ENCODE results near the gene RPS6KB1. TPM values are rescaled to one million over a fixed set of nuclear protein-coding genes. Genes with fewer than 3 reads are reported as not detected.

Gene RPS6KB1
- total RNA-seq, 2 experiments from 2014 or later = 31.1 to 47.1 TPM

DNA sequence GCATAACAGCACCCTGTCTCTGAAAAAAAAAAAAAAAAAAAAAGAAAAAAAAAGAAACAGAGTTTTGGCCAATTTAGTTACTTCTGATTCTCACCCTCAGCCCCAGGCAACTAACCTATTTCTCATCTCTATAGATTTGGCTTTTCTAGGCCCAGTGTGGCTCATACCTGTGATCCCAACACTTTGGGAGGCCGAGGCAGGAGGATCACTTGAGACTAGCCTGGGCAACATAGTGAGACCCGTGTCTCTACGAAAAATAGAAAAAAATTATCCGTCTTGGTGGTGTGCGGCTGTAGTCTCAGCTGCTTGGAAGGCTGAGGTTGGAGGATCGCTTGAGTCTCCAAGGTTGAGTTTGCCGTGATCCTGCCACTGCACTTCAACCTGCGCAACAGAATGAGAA is 8.7 kb downstream of the RPS6KB1 start:
- Histone ChIP-seq H3K4me3 (ENCODE audit: low read depth, low read length, poor library complexity, severe bottlenecking) (no peak overlapping the region), H3K27ac (ENCODE audit: low read depth, low read length, poor library complexity, severe bottlenecking) (no peak overlapping the region), H3K9me2 (ENCODE audit: insufficient read depth, low read length) (no peaks in the 10 kb centered on the region), H3K9me3 (ENCODE audit: low read length) (no peaks in the 10 kb centered on the region), H3K4me2 (ENCODE audit: low read length) (no peak overlapping the region), H2AFZ (ENCODE audit: low read length) (no peak overlapping the region), H3K79me2 (ENCODE audit: insufficient read depth, low read depth, low read length) (peaks cover 88% of the 10 kb centered on the region), H3K4me1 (ENCODE audit: insufficient read depth, low read length, poor library complexity, severe bottlenecking) (no peaks in the 10 kb centered on the region), H4K20me1 (ENCODE audit: insufficient read depth, low read length) (no peaks in the 10 kb centered on the region), H3K36me3 (ENCODE audit: insufficient read depth, low read length) (peaks cover 51% of the 10 kb centered on the region)
- intact Hi-C loops (cut with micrococcal nuclease; ENCODE audit: unreplicated experiment) = no loop called here
- TF ChIP-seq EZH2phosphoT487 (IDR thresholded peaks at IDR 0.05; ENCODE audit: borderline replicate concordance, low read depth, low read length) = no peak
- TF ChIP-seq, protein P1, sequence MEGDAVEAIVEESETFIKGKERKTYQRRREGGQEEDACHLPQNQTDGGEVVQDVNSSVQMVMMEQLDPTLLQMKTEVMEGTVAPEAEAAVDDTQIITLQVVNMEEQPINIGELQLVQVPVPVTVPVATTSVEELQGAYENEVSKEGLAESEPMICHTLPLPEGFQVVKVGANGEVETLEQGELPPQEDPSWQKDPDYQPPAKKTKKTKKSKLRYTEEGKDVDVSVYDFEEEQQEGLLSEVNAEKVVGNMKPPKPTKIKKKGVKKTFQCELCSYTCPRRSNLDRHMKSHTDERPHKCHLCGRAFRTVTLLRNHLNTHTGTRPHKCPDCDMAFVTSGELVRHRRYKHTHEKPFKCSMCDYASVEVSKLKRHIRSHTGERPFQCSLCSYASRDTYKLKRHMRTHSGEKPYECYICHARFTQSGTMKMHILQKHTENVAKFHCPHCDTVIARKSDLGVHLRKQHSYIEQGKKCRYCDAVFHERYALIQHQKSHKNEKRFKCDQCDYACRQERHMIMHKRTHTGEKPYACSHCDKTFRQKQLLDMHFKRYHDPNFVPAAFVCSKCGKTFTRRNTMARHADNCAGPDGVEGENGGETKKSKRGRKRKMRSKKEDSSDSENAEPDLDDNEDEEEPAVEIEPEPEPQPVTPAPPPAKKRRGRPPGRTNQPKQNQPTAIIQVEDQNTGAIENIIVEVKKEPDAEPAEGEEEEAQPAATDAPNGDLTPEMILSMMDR (conservative IDR thresholded peaks at IDR 0.05; ENCODE audit: low read length) = no peak
- CTCF ChIA-PET (ENCODE audit: unreplicated experiment) = no interaction called here
- POLR2A ChIA-PET = interaction anchor here (0.6 to 0.7 kb wide), 2 partner anchors 49 to 255 kb away, joined by 3 read pairs; no protein-coding TSS in a partner anchor
- DNase-seq (ENCODE audit: low spot score) = no peak
- no TSS peak for BruUV-seq (replicated peaks)

DNA sequence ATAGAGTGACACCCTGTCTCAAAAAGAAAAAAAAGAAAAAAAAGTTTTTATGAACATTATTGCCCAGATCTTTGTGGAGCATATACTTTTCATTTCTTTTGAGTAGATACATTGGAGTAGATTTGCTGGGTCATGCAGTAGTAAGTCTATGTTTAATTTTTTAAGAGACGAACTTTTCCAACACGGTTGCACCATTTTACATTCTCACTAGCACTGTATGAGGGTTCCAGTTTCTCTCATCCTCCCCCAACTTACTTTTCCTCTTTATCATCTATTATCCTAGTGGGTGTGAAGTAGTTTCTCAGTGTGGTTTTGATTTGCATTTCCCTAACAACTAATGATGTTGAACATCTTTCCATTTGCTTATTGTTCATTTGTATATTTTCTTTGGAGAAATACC is 10.5 kb downstream of the RPS6KB1 start:
- no peak for DNase-seq (ENCODE audit: low spot score)
- no TSS peak for BruUV-seq (replicated peaks)
- intact Hi-C loops (cut with micrococcal nuclease; ENCODE audit: unreplicated experiment) = no loop called here
- Histone ChIP-seq H3K4me3 (ENCODE audit: low read depth, low read length, poor library complexity, severe bottlenecking) (no peak overlapping the region), H3K36me3 (ENCODE audit: insufficient read depth, low read length) (peaks cover 62% of the 10 kb centered on the region), H3K9me2 (ENCODE audit: insufficient read depth, low read length) (no peaks in the 10 kb centered on the region), H3K4me1 (ENCODE audit: insufficient read depth, low read length, poor library complexity, severe bottlenecking) (no peaks in the 10 kb centered on the region), H4K20me1 (ENCODE audit: insufficient read depth, low read length) (no peaks in the 10 kb centered on the region), H2AFZ (ENCODE audit: low read length) (no peak overlapping the region), H3K4me2 (ENCODE audit: low read length) (no peak overlapping the region), H3K27ac (ENCODE audit: low read depth, low read length, poor library complexity, severe bottlenecking) (no peak overlapping the region), H3K9me3 (ENCODE audit: low read length) (no peaks in the 10 kb centered on the region), H3K79me2 (ENCODE audit: insufficient read depth, low read depth, low read length) (peaks cover 86% of the 10 kb centered on the region)
- CTCF ChIA-PET (ENCODE audit: unreplicated experiment) = no interaction called here
- POLR2A ChIA-PET = interaction anchor here (0.6 kb wide), 1 partner anchor 58 kb away, joined by 4 read pairs; no protein-coding TSS in a partner anchor
- TF ChIP-seq EZH2phosphoT487 (IDR thresholded peaks at IDR 0.05; ENCODE audit: borderline replicate concordance, low read depth, low read length) = no peak
- TF ChIP-seq, protein P1 (conservative IDR thresholded peaks at IDR 0.05; ENCODE audit: low read length) = no peak

DNA sequence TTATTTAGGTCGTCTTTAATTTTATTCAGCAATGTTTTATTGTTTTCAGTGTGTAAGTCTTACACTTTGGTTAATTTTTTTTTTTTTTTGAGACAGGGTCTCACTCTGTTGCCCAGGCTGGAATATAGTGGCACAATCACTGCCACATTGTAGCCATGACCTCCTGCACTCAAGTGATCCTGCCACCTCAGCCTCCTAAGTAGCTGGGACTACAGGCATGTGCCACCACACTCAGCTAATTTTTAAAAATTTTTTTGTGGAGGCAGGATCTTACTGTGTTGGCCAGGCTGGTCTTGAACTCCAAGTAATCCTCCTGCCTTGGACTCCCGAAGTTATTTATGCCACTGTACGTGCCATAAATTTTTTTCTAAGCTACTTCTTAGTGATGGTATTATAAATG is 14.5 kb downstream of the RPS6KB1 start:
- CTCF ChIA-PET (ENCODE audit: unreplicated experiment) = no interaction called here

More for the DNA sequence above, 14.5 kb downstream of the RPS6KB1 start:
- H3K4me3 ChIP-seq (ENCODE audit: low read depth, low read length, poor library complexity, severe bottlenecking) = no peak overlapping the region
- no peaks in the 10 kb centered on the region for H3K9me2 ChIP-seq (ENCODE audit: insufficient read depth, low read length)
- H3K4me2 ChIP-seq (ENCODE audit: low read length) = no peak overlapping the region
- H3K9me3 ChIP-seq (ENCODE audit: low read length) = no peaks in the 10 kb centered on the region
- TF ChIP-seq, protein P1 (conservative IDR thresholded peaks at IDR 0.05; ENCODE audit: low read length) = no peak
- no peak for TF ChIP-seq EZH2phosphoT487 (IDR thresholded peaks at IDR 0.05; ENCODE audit: borderline replicate concordance, low read depth, low read length)
- no TSS peak for BruUV-seq (replicated peaks)
- no peak overlapping the region for H2AFZ ChIP-seq (ENCODE audit: low read length)
- no peak overlapping the region for H3K27ac ChIP-seq (ENCODE audit: low read depth, low read length, poor library complexity, severe bottlenecking)
- no peak for DNase-seq (ENCODE audit: low spot score)
- H3K36me3 ChIP-seq (ENCODE audit: insufficient read depth, low read length) = peaks cover 47% of the 10 kb centered on the region
- peaks cover 51% of the 10 kb centered on the region for H3K79me2 ChIP-seq (ENCODE audit: insufficient read depth, low read depth, low read length)
- POLR2A ChIA-PET = no interaction called here
- H3K4me1 ChIP-seq (ENCODE audit: insufficient read depth, low read length, poor library complexity, severe bottlenecking) = no peaks in the 10 kb centered on the region
- H4K20me1 ChIP-seq (ENCODE audit: insufficient read depth, low read length) = no peaks in the 10 kb centered on the region
- intact Hi-C loops (cut with micrococcal nuclease; ENCODE audit: unreplicated experiment) = no loop called here
